Upper lobe of right lung (tissue), 1 donor: ENCODE data around the gene TBC1D14. TPM values are rescaled to one million over a fixed set of nuclear protein-coding genes. Genes with fewer than 3 reads are reported as not detected.
A peak's percentile ranks its signal among the peaks of the same experiment; 100 is the strongest.

Experiments used
- ATAC-seq: fragments of 200-7000 bp; cut with Tn5 transposase; one replicate; pipeline ENCODE4 v1.9.1; 2020; ENCODE audit warnings: mild to moderate bottlenecking, moderate library complexity
- DNase-seq: peaks from one replicate; pipeline ENCODE4 v3.0.0-alpha.2; 2020
- H3K27ac ChIP-seq: fragments of 200-600 bp; one replicate; pipeline ENCODE4 v1.8.0; 2022
- H3K27me3 ChIP-seq: fragments of 200-600 bp; one replicate; pipeline ENCODE4 v1.8.0; 2022; ENCODE audit warnings: mild to moderate bottlenecking
- H3K36me3 ChIP-seq: fragments of 200-600 bp; one replicate; pipeline ENCODE4 v1.8.0; 2022
- H3K4me1 ChIP-seq: fragments of 200-600 bp; one replicate; pipeline ENCODE4 v1.8.0; 2022
- H3K4me3 ChIP-seq: fragments of 200-600 bp; one replicate; pipeline ENCODE4 v1.8.0; 2022; ENCODE audit warnings: mild to moderate bottlenecking
- H3K9me3 ChIP-seq: fragments of 200-600 bp; one replicate; pipeline ENCODE4 v1.8.0; 2022
- CTCF ChIP-seq: fragments of 200-600 bp; IDR thresholded peaks from one replicate; pipeline ENCODE4 v1.8.0; 2022; ENCODE audit warnings: antibody characterized with exemption
- intact Hi-C: fragments of 100-400 bp; cut with DNase I; formaldehyde crosslinking; loops from one replicate; pipeline ENCODE4 v1.11.0; 2022
- total RNA-seq: library from RNA; stranded (reverse); fragmentation: NEBNext Ultra II Directional; extraction: Animal tissue kit (Norgen Biotek cat#: 25700); gene quantifications from one replicate; pipeline ENCODE4 v1.2.1, GENCODE V29; 2021
- donor health status: DM: no; HTN: yes; CAD: no; lungs with severe emphysema.

The TBC1D14 gene
- total RNA-seq, 1 donor from 2014 or later: 51.8 TPM

GRCh38 chr4:6968496-6968895 is 58.9 kb downstream of the TBC1D14 start:
- no peaks in the 10 kb centered on the region for H3K9me3 ChIP-seq
- DNase-seq (no peak), ATAC-seq (no peak)
- H3K4me3 ChIP-seq: no peak overlapping the region
- H3K4me1 ChIP-seq: peaks cover 9% of the 10 kb centered on the region
- no peaks in the 10 kb centered on the region for H3K36me3 ChIP-seq
- no peaks in the 10 kb centered on the region for H3K27me3 ChIP-seq
- H3K27ac ChIP-seq: no peak overlapping the region
- TF ChIP-seq CTCF: no peak
- intact Hi-C loops: no loop called here

- Histone ChIP-seq H3K4me1 (peaks cover 9% of the 10 kb centered on the region), H3K9me3 (no peaks in the 10 kb centered on the region), H3K27ac (no peak overlapping the region), H3K36me3 (no peaks in the 10 kb centered on the region), H3K27me3 (no peaks in the 10 kb centered on the region), H3K4me3 (no peak overlapping the region)
- intact Hi-C loops: no loop called here
- ATAC-seq (no peak), DNase-seq (no peak)
- no peak for TF ChIP-seq CTCF
These were observed 60.5 kb downstream of the TBC1D14 start for GRCh38 chr4:6969826-6970800.

DNA sequence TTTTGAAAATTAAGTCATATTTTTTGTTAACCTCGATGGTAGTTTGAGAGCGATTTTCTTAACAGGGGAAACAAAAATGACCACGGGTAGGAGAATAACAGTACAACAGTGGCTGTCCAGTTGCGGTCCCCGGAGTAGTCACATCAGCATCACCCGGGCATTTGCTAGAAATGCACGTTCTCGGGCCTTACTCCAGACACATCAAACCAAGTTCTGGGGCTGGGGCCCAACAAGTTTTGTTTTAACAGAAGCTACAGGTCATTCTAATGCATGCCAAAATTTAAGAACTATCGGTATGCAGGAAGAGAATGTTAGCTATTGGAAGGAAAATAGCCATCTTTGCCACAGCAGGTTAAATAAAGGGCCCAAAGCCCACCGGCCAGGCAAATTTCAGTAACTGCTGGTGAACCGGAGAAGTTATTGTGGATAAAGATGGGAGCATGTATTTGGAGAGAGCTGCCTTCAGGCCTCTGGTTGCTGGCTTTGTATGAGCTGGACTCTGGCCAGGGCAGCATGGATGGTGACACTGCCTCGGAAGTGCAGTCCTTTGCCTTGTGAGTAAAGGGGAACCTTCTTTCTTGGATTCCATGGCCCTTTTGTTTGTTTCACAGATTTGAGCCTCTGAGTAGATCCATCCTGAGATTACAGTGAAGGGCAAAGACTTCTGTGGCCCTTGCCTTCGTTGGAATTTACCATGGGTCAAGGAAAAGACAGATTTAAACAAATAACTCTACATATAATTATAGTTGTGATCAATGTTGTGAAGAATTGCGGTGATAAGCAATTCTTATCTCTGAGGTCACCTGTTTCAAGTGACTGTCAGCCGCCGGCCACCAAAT is 62.1 kb downstream of the TBC1D14 start:
- H3K4me3 ChIP-seq: no peak overlapping the region
- no peak for TF ChIP-seq CTCF
- intact Hi-C loops: no loop called here
- H3K27ac ChIP-seq: no peak overlapping the region
- no peak for DNase-seq
- peaks cover 9% of the 10 kb centered on the region for H3K4me1 ChIP-seq
- ATAC-seq: no peak
- no peaks in the 10 kb centered on the region for H3K9me3 ChIP-seq
- no peaks in the 10 kb centered on the region for H3K36me3 ChIP-seq
- no peaks in the 10 kb centered on the region for H3K27me3 ChIP-seq

GRCh38 chr4:6972375-6972650 is 62.7 kb downstream of the TBC1D14 start:
- Histone ChIP-seq H3K4me3 (no peak overlapping the region), H3K36me3 (no peaks in the 10 kb centered on the region), H3K4me1 (peaks cover 9% of the 10 kb centered on the region), H3K27me3 (no peaks in the 10 kb centered on the region), H3K27ac (no peak overlapping the region), H3K9me3 (no peaks in the 10 kb centered on the region)
- no peak for TF ChIP-seq CTCF
- DNase-seq (no peak), ATAC-seq (no peak)
- intact Hi-C loops: no loop called here

- ATAC-seq: peak; percentile 25
- no peak overlapping the region for H3K27ac ChIP-seq
- H3K36me3 ChIP-seq: no peaks in the 10 kb centered on the region
- TF ChIP-seq CTCF: no peak
- no peaks in the 10 kb centered on the region for H3K9me3 ChIP-seq
- intact Hi-C loops: no loop called here
- no peak overlapping the region for H3K4me3 ChIP-seq
- peaks cover 9% of the 10 kb centered on the region for H3K4me1 ChIP-seq
- no peak for DNase-seq
- no peaks in the 10 kb centered on the region for H3K27me3 ChIP-seq
These were observed 63.3 kb downstream of the TBC1D14 start for GRCh38 chr4:6972911-6973310.
